HepG2 (cell line): ENCODE measurements around the gene SSR2. TPM values are rescaled to one million over a fixed set of nuclear protein-coding genes. Genes with fewer than 3 reads are reported as not detected.

Experiments
- CHD2 ChIP-seq: IDR thresholded peaks from 2 replicates; pipeline ENCODE4 v1.6.1; 2011; ENCODE audit warnings: low read depth, low read length, improper control_type of control experiment
- KIAA2018 ChIP-seq: sonication (generic); formaldehyde crosslinking; IDR thresholded peaks from 2 replicates; pipeline ENCODE4 v1.5.0; 2020; ENCODE audit warnings: mild to moderate bottlenecking, missing genetic modification reagents, borderline replicate concordance
- KLF13 ChIP-seq: sonication (generic); formaldehyde crosslinking; IDR thresholded peaks from 2 replicates; pipeline ENCODE4 v1.4.0; 2020; ENCODE audit warnings: mild to moderate bottlenecking, missing genetic modification reagents
- MYNN ChIP-seq: sonication (generic); formaldehyde crosslinking; IDR thresholded peaks from 2 replicates; pipeline ENCODE4 v1.4.0; 2020; ENCODE audit warnings: mild to moderate bottlenecking, low read depth, missing genetic modification reagents
- MZF1 ChIP-seq: sonication (generic); formaldehyde crosslinking; IDR thresholded peaks from 2 replicates; pipeline ENCODE4 v1.8.1; 2023; ENCODE audit warnings: mild to moderate bottlenecking, missing genetic modification reagents, borderline replicate concordance
- POGZ ChIP-seq: sonication (generic); formaldehyde crosslinking; IDR thresholded peaks from 2 replicates; pipeline ENCODE4 v1.4.0; 2020; ENCODE audit warnings: mild to moderate bottlenecking, missing genetic modification reagents
- SIN3B ChIP-seq: fragments of 150-350 bp; IDR thresholded peaks from 2 replicates; pipeline ENCODE4 v1.6.1; 2014; ENCODE audit warnings: low read length
- SNAPC5 ChIP-seq: sonication (generic); formaldehyde crosslinking; IDR thresholded peaks from 2 replicates; pipeline ENCODE4 v1.8.1; 2023; ENCODE audit warnings: mild to moderate bottlenecking, missing genetic modification reagents, borderline replicate concordance
- SRSF9 ChIP-seq: fragments of 200-400 bp; formaldehyde crosslinking; IDR thresholded peaks from 2 replicates; pipeline ENCODE4 v1.6.1; 2018; ENCODE audit warnings: borderline replicate concordance, mild to moderate bottlenecking, low read depth, low read length; ENCODE audit not compliant: insufficient read depth, poor library complexity, severe bottlenecking
- ZNF230 ChIP-seq: sonication (generic); formaldehyde crosslinking; IDR thresholded peaks from 2 replicates; pipeline ENCODE4 v1.4.0; 2020; ENCODE audit warnings: mild to moderate bottlenecking, missing genetic modification reagents
- ZNF264 ChIP-seq: sonication (generic); formaldehyde crosslinking; IDR thresholded peaks from 2 replicates; pipeline ENCODE4 v1.4.0; 2020; ENCODE audit warnings: missing genetic modification reagents
- ZNF558 ChIP-seq: sonication (generic); formaldehyde crosslinking; IDR thresholded peaks from 2 replicates; pipeline ENCODE4 v1.9.0; 2022; ENCODE audit warnings: mild to moderate bottlenecking, missing genetic modification reagents, borderline replicate concordance
- ZNF768 ChIP-seq: sonication (generic); formaldehyde crosslinking; IDR thresholded peaks from 2 replicates; pipeline ENCODE4 v1.4.0; 2020; ENCODE audit warnings: missing genetic modification reagents
- ZNF782 ChIP-seq: sonication (generic); formaldehyde crosslinking; IDR thresholded peaks from 2 replicates; pipeline ENCODE4 v1.4.0; 2020; ENCODE audit warnings: missing genetic modification reagents, mild to moderate bottlenecking, borderline replicate concordance
- ZSCAN25 ChIP-seq: sonication (generic); formaldehyde crosslinking; IDR thresholded peaks from 2 replicates; pipeline ENCODE4 v1.8.0; 2022; ENCODE audit warnings: mild to moderate bottlenecking, missing genetic modification reagents
- polyA plus RNA-seq, 8 experiments: library from polyadenylated mRNA; depleted of rRNA in 3 of 8; stranded (reverse) in 7 of 8; unstranded in 1 of 8; fragments of >200 nt; fragmentation: Illumina TruSeq in 4 of 8; extraction: Trizol in 4 of 8; gene quantifications; 2 replicates each; pipeline versions ENCODE4 v1.2.1 to v1.2.3, GENCODE V29; 2011 to 2016; ENCODE audit warnings: low read depth in 4 of 8, missing spikeins in 1 of 8, mixed read lengths in 1 of 8; ENCODE audit not compliant: insufficient read depth in 1 of 8
- total RNA-seq, 5 experiments: library from RNA; depleted of rRNA; stranded (reverse); fragments of >200 nt; fragmentation: Illumina TruSeq; extraction: Trizol; gene quantifications; 2 replicates each; pipeline ENCODE4 v1.2.3, GENCODE V29; 2016; ENCODE audit warnings: low read depth in 1 of 5
- TF ChIP-seq, protein P1 (sequence below), 2 experiments: sonication (generic) in 1 of 2; formaldehyde crosslinking in 1 of 2; IDR thresholded peaks; 2 replicates each; pipeline versions ENCODE4 v1.5.1 to v1.6.1; 2011 to 2020; ENCODE audit warnings: borderline replicate concordance in 1 of 2, low read depth in 1 of 2, low read length in 1 of 2, mild to moderate bottlenecking in 1 of 2, missing genetic modification reagents in 1 of 2, moderate library complexity in 1 of 2
- TF ChIP-seq, protein P2 (sequence below): sonication (generic); formaldehyde crosslinking; IDR thresholded peaks from 2 replicates; pipeline ENCODE4 v1.4.0; 2020; ENCODE audit warnings: missing genetic modification reagents

Gene SSR2
- total and polyA plus RNA-seq, 2 of the 13 experiments (the other 11 are each of a cell fraction or from before 2014, with no cell fraction given) = 284 to 461 TPM

- TF ChIP-seq POGZ (CRISPR knock-in tag) = no peak; the same call in 1 of the 2 replicates
- 0 out of 2 replicates have a peak, but pooled peaks have one; percentile 65 for TF ChIP-seq MZF1 (CRISPR knock-in tag)
- TF ChIP-seq ZNF558 = no peak
- no peak for TF ChIP-seq MYNN (CRISPR knock-in tag)
- no peak for TF ChIP-seq SNAPC5 (CRISPR knock-in tag)
- no peak for TF ChIP-seq CHD2
- no peak for TF ChIP-seq ZNF782 (CRISPR knock-in tag)
- TF ChIP-seq, protein P1, sequence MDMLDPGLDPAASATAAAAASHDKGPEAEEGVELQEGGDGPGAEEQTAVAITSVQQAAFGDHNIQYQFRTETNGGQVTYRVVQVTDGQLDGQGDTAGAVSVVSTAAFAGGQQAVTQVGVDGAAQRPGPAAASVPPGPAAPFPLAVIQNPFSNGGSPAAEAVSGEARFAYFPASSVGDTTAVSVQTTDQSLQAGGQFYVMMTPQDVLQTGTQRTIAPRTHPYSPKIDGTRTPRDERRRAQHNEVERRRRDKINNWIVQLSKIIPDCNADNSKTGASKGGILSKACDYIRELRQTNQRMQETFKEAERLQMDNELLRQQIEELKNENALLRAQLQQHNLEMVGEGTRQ (IDR thresholded peaks at IDR 0.05; ENCODE audit: low read depth, low read length) = no peak
- TF ChIP-seq, protein P1 (CRISPR knock-in tag; IDR thresholded peaks at IDR 0.05; ENCODE audit: borderline replicate concordance) = peak; percentile 53; the same call in 1 of the 2 replicates
- no peak for TF ChIP-seq KIAA2018
- TF ChIP-seq ZNF230 (CRISPR knock-in tag) = no peak
- TF ChIP-seq KLF13 (CRISPR knock-in tag) = no peak
- no peak for TF ChIP-seq ZNF768 (CRISPR knock-in tag)
- TF ChIP-seq SRSF9 = no peak
- TF ChIP-seq, protein P2, sequence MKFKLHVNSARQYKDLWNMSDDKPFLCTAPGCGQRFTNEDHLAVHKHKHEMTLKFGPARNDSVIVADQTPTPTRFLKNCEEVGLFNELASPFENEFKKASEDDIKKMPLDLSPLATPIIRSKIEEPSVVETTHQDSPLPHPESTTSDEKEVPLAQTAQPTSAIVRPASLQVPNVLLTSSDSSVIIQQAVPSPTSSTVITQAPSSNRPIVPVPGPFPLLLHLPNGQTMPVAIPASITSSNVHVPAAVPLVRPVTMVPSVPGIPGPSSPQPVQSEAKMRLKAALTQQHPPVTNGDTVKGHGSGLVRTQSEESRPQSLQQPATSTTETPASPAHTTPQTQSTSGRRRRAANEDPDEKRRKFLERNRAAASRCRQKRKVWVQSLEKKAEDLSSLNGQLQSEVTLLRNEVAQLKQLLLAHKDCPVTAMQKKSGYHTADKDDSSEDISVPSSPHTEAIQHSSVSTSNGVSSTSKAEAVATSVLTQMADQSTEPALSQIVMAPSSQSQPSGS (CRISPR knock-in tag) = no peak
- TF ChIP-seq ZSCAN25 (CRISPR knock-in tag) = peak; percentile 87
- TF ChIP-seq SIN3B = no peak
- TF ChIP-seq ZNF264 = peak; percentile 24; the same call in 1 of the 2 replicates
Measured at GRCh38 chr1:155967341-155968050, 53.3 kb downstream of the SSR2 start (continued).
